ENCODE results near the gene FGGY.

DNA sequence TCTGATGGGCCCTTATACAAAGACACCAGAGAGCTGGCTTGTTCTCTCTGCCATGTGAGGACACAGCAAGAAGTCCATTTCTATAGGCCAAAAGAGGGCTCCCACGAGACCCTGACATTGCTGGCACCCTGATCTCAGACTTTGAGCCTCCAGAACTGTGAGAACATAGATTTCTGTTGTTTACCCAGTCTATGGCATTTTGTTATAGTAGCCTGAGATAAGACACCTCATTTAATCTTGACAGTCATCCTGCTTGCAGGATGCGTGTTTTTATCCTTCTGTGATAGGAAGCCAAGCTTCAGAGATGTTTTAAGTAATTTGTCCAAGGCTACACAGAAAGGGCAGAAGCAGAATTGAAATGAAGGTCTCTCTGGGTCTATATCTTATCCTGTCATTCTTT lies 379.0 kb downstream of the FGGY start:
- TF ChIP-seq SP1 (IDR thresholded peaks at IDR 0.05) (no peak), JUND (IDR thresholded peaks at IDR 0.05) (no peak), CTCF (IDR thresholded peaks at IDR 0.05; ENCODE audit: low read depth, low read length, missing input control) (no peak), YY1 (IDR thresholded peaks at IDR 0.05) (no peak), TAF1 (conservative IDR thresholded peaks at IDR 0.05) (no peak), REST (IDR thresholded peaks at IDR 0.05) (no peak), EGR1 (IDR thresholded peaks at IDR 0.05; ENCODE audit: low read depth in 2 of 2) (no peak), RXRA (IDR thresholded peaks at IDR 0.05) (no peak)

Measured in liver (tissue), 3 donors.